Endothelial cell of umbilical vein (primary cell): ENCODE data around the gene CLTC. TPM values are rescaled to one million over a fixed set of nuclear protein-coding genes. Genes with fewer than 3 reads are reported as not detected.

Source experiments
- BruUV-seq: library from RNA; stranded (reverse); fragments of 400-500 nt; replicated peaks from 2 replicates; lab custom pipeline; 2021; lab: Mats Ljungman, UMichigan
- CTCF ChIA-PET: fragments of 300-600, 350-600 bp; sonication (Branson Sonifier 250); formaldehyde crosslinking; loops from one replicate; lab custom pipeline; 2021; ENCODE audit warnings: antibody characterized with exemption, inconsistent platforms; lab: Charles Lee
- POLR2A ChIA-PET: fragments of 300-600, 350-600 bp; sonication (Branson Sonifier 250); formaldehyde crosslinking; loops from one replicate; lab custom pipeline; 2021; ENCODE audit warnings: antibody characterized with exemption, inconsistent platforms; lab: Charles Lee
- DNase-seq: peaks from one replicate; pipeline ENCODE4 v3.0.0-alpha.2; 2011; ENCODE audit warnings: low read depth, low spot score
- FAIRE-seq: peaks from 2 replicates; lab custom pipeline; 2011; peaks lifted over from hg19 to GRCh38; lab: Jason Lieb, UNC
- H2AFZ ChIP-seq: 2 replicates; pipeline ENCODE4 v1.6.0; 2012; ENCODE audit warnings: low read depth, low read length, control low read depth, inconsistent platforms
- H3K27ac ChIP-seq: 2 replicates; pipeline ENCODE4 v1.5.1; 2011; ENCODE audit warnings: low read depth, mild to moderate bottlenecking, control low read depth, low read length, moderate library complexity; ENCODE audit not compliant: insufficient read depth
- H3K27me3 ChIP-seq, 2 experiments: 2 replicates each; pipeline versions ENCODE4 v1.6.0 to v1.6.1; 2011; ENCODE audit warnings: low read length in 2 of 2, mixed read lengths in 1 of 2; ENCODE audit not compliant: control insufficient read depth in 2 of 2, insufficient read depth in 2 of 2
- H3K36me3 ChIP-seq, 2 experiments: 2 replicates in 1 of 2; 3 replicates in 1 of 2; pipeline ENCODE4 v1.5.1; 2011; ENCODE audit warnings: low read length in 2 of 2, mild to moderate bottlenecking in 1 of 2, moderate library complexity in 1 of 2; ENCODE audit not compliant: control insufficient read depth in 2 of 2, insufficient read depth in 2 of 2; ENCODE audit errors: extremely low read depth in 1 of 2
- H3K4me1 ChIP-seq: 3 replicates; pipeline ENCODE4 v1.5.1; 2011; ENCODE audit warnings: mild to moderate bottlenecking, low read length; ENCODE audit not compliant: control insufficient read depth, insufficient read depth; ENCODE audit errors: extremely low read depth
- H3K4me2 ChIP-seq: 2 replicates; pipeline ENCODE4 v1.6.1; 2011; ENCODE audit warnings: low read length, control low read depth, mixed read lengths; ENCODE audit not compliant: insufficient read depth
- H3K4me3 ChIP-seq, 3 experiments: fragments of 200-600 bp in 1 of 3; sonication (generic), shearing (Covaris generic) in 1 of 3; replicated peaks in 1 of 3; 2 replicates each; pipeline ENCODE4 v1.5.1; 2011 to 2016; ENCODE audit warnings: control low read depth in 3 of 3, low read length in 3 of 3, mild to moderate bottlenecking in 2 of 3, inconsistent platforms in 1 of 3, low read depth in 1 of 3, moderate library complexity in 1 of 3; ENCODE audit not compliant: insufficient read depth in 1 of 3
- H3K79me2 ChIP-seq: 2 replicates; pipeline ENCODE4 v1.6.0; 2012; ENCODE audit warnings: low read length, inconsistent platforms; ENCODE audit not compliant: control insufficient read depth, insufficient read depth
- H3K9ac ChIP-seq: replicated peaks from 2 replicates; pipeline ENCODE3; 2011; ENCODE audit warnings: low read length, control low read depth; ENCODE audit not compliant: insufficient read depth; ENCODE audit errors: extremely low read depth
- H3K9me1 ChIP-seq: replicated peaks from 3 replicates; pipeline ENCODE4 v1.6.0; 2011; ENCODE audit warnings: mild to moderate bottlenecking, low read length; ENCODE audit not compliant: control insufficient read depth, insufficient read depth; ENCODE audit errors: extremely low read depth
- H3K9me3 ChIP-seq: replicated peaks from 2 replicates; pipeline ENCODE4 v1.5.1; 2012; ENCODE audit warnings: low read length, inconsistent platforms; ENCODE audit not compliant: control insufficient read depth, insufficient read depth
- H4K20me1 ChIP-seq: replicated peaks from 2 replicates; pipeline ENCODE3; 2011; ENCODE audit warnings: mild to moderate bottlenecking, low read length; ENCODE audit not compliant: control insufficient read depth, insufficient read depth; ENCODE audit errors: extremely low read depth
- GATA2 ChIP-seq: IDR thresholded peaks from 2 replicates; pipeline ENCODE4 v1.7.0; 2011; ENCODE audit warnings: low read depth, mild to moderate bottlenecking, moderate library complexity, mixed read lengths, low read length; ENCODE audit not compliant: insufficient read length, insufficient read depth
- JUN ChIP-seq: IDR thresholded peaks from 2 replicates; pipeline ENCODE4 v1.6.1; 2011; ENCODE audit warnings: borderline replicate concordance, low read depth; ENCODE audit not compliant: insufficient read length, insufficient read depth
- MAX ChIP-seq: IDR thresholded peaks from 2 replicates; pipeline ENCODE4 v1.6.1; 2011; ENCODE audit not compliant: insufficient read depth, insufficient read length
- MYC ChIP-seq: IDR thresholded peaks from one replicate; pipeline ENCODE4 v1.6.1; 2011; ENCODE audit warnings: mild to moderate bottlenecking, low read depth, low read length
- dilution Hi-C: fragments of 300-500 bp; cut with MboI; formaldehyde crosslinking; loops from one replicate; pipeline ENCODE4 v1.15.0; 2019; ENCODE audit warnings: low sequenced_read_pairs; ENCODE audit not compliant: extremely low pct_ligation_motif_present
- intact Hi-C: fragments of 100-400 bp; cut with micrococcal nuclease; formaldehyde crosslinking; loops from one replicate; pipeline ENCODE4 v1.10.0; 2022
- polyA plus RNA-seq, 4 experiments: library from polyadenylated mRNA; depleted of rRNA in 3 of 4; stranded (reverse) in 3 of 4; unstranded in 1 of 4; fragments of >200 nt; gene quantifications; 2 replicates each; pipeline versions ENCODE4 v1.2.1 to v1.2.3, GENCODE V29; 2011 to 2012; ENCODE audit warnings: missing spikeins in 1 of 4
- total RNA-seq: library from RNA; stranded (reverse); gene quantifications from 2 replicates; pipeline ENCODE4 v1.2.3, GENCODE V29; 2021

Gene CLTC
- total and polyA plus RNA-seq, 2 donors (not counting 3 experiments of a cell fraction or from before 2014, with no cell fraction given) = 164 to 326 TPM

GRCh38 chr17:59611503-59611902 lies 8.2 kb upstream of the CLTC start:
- H3K9me1 ChIP-seq = no peaks in the 10 kb centered on the region
- ChIA-PET POLR2A (no interaction called here), CTCF (interaction anchor here (1.4 kb wide), 2 partner anchors 12 to 303 kb away, joined by 3 to 5 read pairs; no protein-coding TSS in a partner anchor)
- peaks cover 10% of the 10 kb centered on the region for H3K4me1 ChIP-seq
- FAIRE-seq (no peak), DNase-seq (no peak)
- no peak overlapping the region for H3K27ac ChIP-seq
- H3K4me2 ChIP-seq = no peak overlapping the region
- no peaks in the 10 kb centered on the region for H4K20me1 ChIP-seq
- no TSS peak for BruUV-seq
- H3K9me3 ChIP-seq = no peaks in the 10 kb centered on the region
- no peaks in the 10 kb centered on the region for H3K79me2 ChIP-seq
- peaks cover 0 to 2% of the 10 kb centered on the region in 2 experiments for H3K36me3 ChIP-seq
- no peak overlapping the region for H3K9ac ChIP-seq
- H3K4me3 ChIP-seq = no peak overlapping the region
- dilution Hi-C loops (no loop called here), intact Hi-C loops (loop anchor here (10.0 kb wide), 1 partner anchor 457 kb away; the partner anchor contains the start of genes PRR11 and SKA2)
- TF ChIP-seq JUN = no peak
- TF ChIP-seq GATA2 = no peak
- TF ChIP-seq MAX = no peak
- TF ChIP-seq MYC = no peak
- no peak overlapping the region for H2AFZ ChIP-seq
- no peaks in the 10 kb centered on the region for H3K27me3 ChIP-seq

GRCh38 chr17:59616253-59616920 lies 3.3 kb upstream of the CLTC start:
- no peak for DNase-seq
- no TSS peak for BruUV-seq
- no peaks in the 10 kb centered on the region for H3K36me3 ChIP-seq
- H3K27me3 ChIP-seq = no peaks in the 10 kb centered on the region
- peaks cover 17% of the 10 kb centered on the region for H3K4me1 ChIP-seq
- no peak overlapping the region for H3K4me3 ChIP-seq
- CTCF ChIA-PET = no interaction called here
- FAIRE-seq = no peak
- no peak overlapping the region for H3K4me2 ChIP-seq
- POLR2A ChIA-PET = no interaction called here
- dilution Hi-C loops (no loop called here), intact Hi-C loops (loop anchor here (5.0 to 10.0 kb wide), 2 partner anchors 304 to 462 kb away; partner anchors contain the start of genes PRR11 and SKA2)
- peaks cover 24% of the 10 kb centered on the region for H3K79me2 ChIP-seq
- no peak overlapping the region for H3K9ac ChIP-seq
- H3K27ac ChIP-seq = no peak overlapping the region
- H3K9me1 ChIP-seq = no peaks in the 10 kb centered on the region
- no peak for TF ChIP-seq MAX
- no peak overlapping the region for H2AFZ ChIP-seq
- no peaks in the 10 kb centered on the region for H4K20me1 ChIP-seq
- H3K9me3 ChIP-seq = no peaks in the 10 kb centered on the region
